Peyer's patch (tissue), 4 donors: Measurements from ENCODE around the gene HTRA1. TPM values are rescaled to one million over a fixed set of nuclear protein-coding genes. Genes with fewer than 3 reads are reported as not detected.

Experiments
- DNase-seq, 3 donors: peaks; one replicate each; pipeline ENCODE4 v3.0.0-alpha.2; 2017 to 2019
- H3K27ac ChIP-seq, 4 donors: fragments of 200-600 bp; sonication (generic); one replicate each; pipeline ENCODE4 v1.5.1; 2016 to 2019
- H3K27me3 ChIP-seq, 2 donors: fragments of 200-600 bp; sonication (generic); one replicate each; pipeline ENCODE4 v1.5.1; 2019
- H3K36me3 ChIP-seq, 3 donors: fragments of 200-600 bp; sonication (generic); one replicate each; pipeline ENCODE4 v1.5.1; 2016 to 2019
- H3K4me1 ChIP-seq, 4 donors: fragments of 200-600 bp; sonication (generic); one replicate each; pipeline ENCODE4 v1.5.1; 2016 to 2019
- H3K4me3 ChIP-seq, 4 donors: fragments of 200-600 bp; sonication (generic); 1 replicate in 3 of 4; 2 replicates in 1 of 4; pipeline ENCODE4 v1.5.1; 2016 to 2019; ENCODE audit warnings: mild to moderate bottlenecking in 1 of 4
- H3K9me3 ChIP-seq, 4 donors: fragments of 200-600 bp; sonication (generic); one replicate each; pipeline ENCODE4 v1.5.1; 2016 to 2019; ENCODE audit warnings: mild to moderate bottlenecking in 1 of 4
- CTCF ChIP-seq, 6 experiments: fragments of 450-650 bp in 4 of 6; fragments of 200-600 bp in 2 of 6; sonication (generic) in 1 of 6; IDR thresholded peaks; one replicate each; pipeline ENCODE4 v1.5.1; 2017 to 2019; ENCODE audit warnings: antibody characterized with exemption in 6 of 6, mild to moderate bottlenecking in 3 of 6, moderate library complexity in 1 of 6
- POLR2A ChIP-seq, 2 donors: fragments of 450-650 bp; IDR thresholded peaks; one replicate each; pipeline ENCODE4 v1.5.1; 2017; ENCODE audit warnings: antibody characterized with exemption in 2 of 2, mild to moderate bottlenecking in 2 of 2, moderate library complexity in 2 of 2
- total RNA-seq, 4 donors: library from RNA; depleted of rRNA; stranded (reverse); fragments of >200 nt; gene quantifications; one replicate each; pipeline ENCODE4 v1.1.0, GENCODE V29; 2016

Gene HTRA1
- total RNA-seq, 4 donors from 2014 or later = 12.3 to 26.1 (median 17.3) TPM

DNA sequence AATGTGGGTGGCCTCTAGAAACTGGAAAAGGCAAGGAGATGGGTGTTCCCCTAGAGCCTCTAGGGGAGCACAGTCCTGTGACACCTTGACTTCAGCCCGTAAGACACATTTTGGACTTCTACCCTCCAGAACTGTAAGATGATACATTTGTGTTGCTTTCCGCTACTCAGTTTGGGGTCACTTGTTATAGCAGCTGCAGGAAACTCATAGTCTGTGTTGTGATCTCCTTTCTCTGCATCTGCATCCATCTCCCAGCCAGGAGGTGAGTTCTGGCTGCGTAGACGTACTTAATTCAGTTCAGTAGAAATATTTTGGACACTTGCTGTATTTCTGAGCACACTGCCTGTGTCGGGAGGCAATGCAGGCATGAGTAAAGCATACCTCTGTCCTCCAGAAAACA, 69.9 kb downstream of the HTRA1 start:
- Histone ChIP-seq H3K4me1 (peaks cover 0 to 5% (median 0%) of the 10 kb centered on the region in 4 donors), H3K27me3 (no peaks in the 10 kb centered on the region), H3K36me3 (no peaks in the 10 kb centered on the region), H3K27ac (no peak overlapping the region), H3K4me3 (no peak overlapping the region), H3K9me3 (no peaks in the 10 kb centered on the region)
- no peak for DNase-seq
- TF ChIP-seq POLR2A (IDR thresholded peaks at IDR 0.05) = no peak

- H3K9me3 ChIP-seq = no peaks in the 10 kb centered on the region
- no peak overlapping the region for H3K27ac ChIP-seq
- TF ChIP-seq POLR2A (IDR thresholded peaks at IDR 0.05) (no peak), CTCF (IDR thresholded peaks at IDR 0.05) (no peak)
- no peak overlapping the region for H3K4me3 ChIP-seq
- H3K27me3 ChIP-seq = no peaks in the 10 kb centered on the region
- H3K4me1 ChIP-seq = peaks cover 0 to 5% (median 0%) of the 10 kb centered on the region in 4 donors
- DNase-seq = peak in 1 of 3 donors; percentile 62
- no peaks in the 10 kb centered on the region for H3K36me3 ChIP-seq
Observed at GRCh38 chr10:122531939-122532338, 70.6 kb downstream of the HTRA1 start.

DNA sequence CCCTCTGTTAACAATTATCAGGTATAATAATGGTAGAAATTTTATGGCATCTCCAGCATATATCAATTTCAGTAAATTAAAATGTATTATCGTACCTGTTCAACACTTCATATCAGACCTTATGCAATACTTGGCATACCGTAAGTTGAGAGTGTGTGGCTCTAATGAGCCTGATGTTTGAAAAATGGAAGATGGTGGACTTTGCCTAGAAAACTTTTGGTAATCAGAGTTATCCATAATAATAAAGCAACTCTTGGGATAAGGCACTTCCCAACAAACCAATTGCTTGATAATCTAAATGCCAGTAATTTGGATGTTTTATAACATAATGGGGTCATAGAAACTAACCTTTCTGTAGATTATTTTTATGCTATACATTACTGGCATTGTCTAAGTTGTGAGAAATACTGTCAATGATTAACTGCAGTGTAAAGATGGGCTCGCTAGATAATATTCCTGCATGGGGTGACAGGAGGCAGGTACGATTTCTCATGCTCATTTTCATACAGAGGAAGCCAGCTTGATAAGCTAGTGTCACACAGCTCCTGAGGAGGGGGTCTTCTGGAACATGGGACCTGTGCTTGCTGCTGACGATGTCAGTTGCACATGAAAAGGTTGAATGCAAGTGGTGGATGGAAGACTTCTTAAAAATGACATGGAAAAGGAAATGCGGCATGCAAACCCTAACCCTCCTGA, 71.4 kb downstream of the HTRA1 start:
- Histone ChIP-seq H3K36me3 (no peaks in the 10 kb centered on the region), H3K4me3 (no peak overlapping the region), H3K27ac (no peak overlapping the region), H3K9me3 (no peaks in the 10 kb centered on the region), H3K4me1 (peaks cover 0 to 5% (median 0%) of the 10 kb centered on the region in 4 donors), H3K27me3 (no peaks in the 10 kb centered on the region)
- TF ChIP-seq POLR2A (IDR thresholded peaks at IDR 0.05) (no peak), CTCF (IDR thresholded peaks at IDR 0.05) (no peak)
- no peak for DNase-seq

GRCh38 chr10:122537545-122537944, 76.2 kb downstream of the HTRA1 start:
- DNase-seq = no peak
- TF ChIP-seq CTCF (IDR thresholded peaks at IDR 0.05) = no peak
- no peak for TF ChIP-seq POLR2A (IDR thresholded peaks at IDR 0.05)
- no peaks in the 10 kb centered on the region for H3K36me3 ChIP-seq
- peaks cover 0 to 13% (median 0%) of the 10 kb centered on the region in 4 donors for H3K4me1 ChIP-seq
- no peak overlapping the region for H3K4me3 ChIP-seq
- H3K9me3 ChIP-seq = no peaks in the 10 kb centered on the region
- no peak overlapping the region for H3K27ac ChIP-seq
- no peaks in the 10 kb centered on the region for H3K27me3 ChIP-seq

DNA sequence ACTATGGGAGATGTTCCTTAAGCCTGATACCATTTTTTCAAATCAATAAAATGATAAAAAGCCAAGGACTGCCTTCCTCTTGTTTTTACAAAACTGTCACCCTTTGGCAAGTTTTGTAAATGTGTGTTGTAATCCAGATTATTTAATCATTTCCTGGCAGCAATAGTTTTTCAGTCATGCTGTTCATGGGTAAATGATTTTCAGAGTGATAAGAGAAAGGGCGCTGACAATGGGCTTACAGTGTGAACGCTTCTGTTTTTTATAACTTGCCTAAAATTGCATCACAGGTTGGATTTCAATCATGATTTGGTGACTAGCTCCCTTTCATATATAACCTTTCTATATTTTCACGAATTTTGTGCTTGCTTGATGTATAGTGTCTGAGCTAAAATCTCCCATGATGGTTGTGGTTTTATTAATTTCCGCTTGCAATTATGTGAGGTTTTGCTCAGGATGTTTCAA, 80.2 kb downstream of the HTRA1 start:
- Histone ChIP-seq H3K27ac (peak overlapping the region in 1 of 4 donors; percentile 21), H3K4me1 (peaks cover 0 to 15% (median 0%) of the 10 kb centered on the region in 4 donors), H3K9me3 (no peaks in the 10 kb centered on the region), H3K27me3 (no peaks in the 10 kb centered on the region), H3K36me3 (no peaks in the 10 kb centered on the region), H3K4me3 (no peak overlapping the region)
- TF ChIP-seq POLR2A (IDR thresholded peaks at IDR 0.05) (no peak), CTCF (IDR thresholded peaks at IDR 0.05) (no peak)
- no peak for DNase-seq

- Histone ChIP-seq H3K27ac (no peak overlapping the region), H3K9me3 (no peaks in the 10 kb centered on the region), H3K36me3 (no peaks in the 10 kb centered on the region), H3K4me3 (no peak overlapping the region), H3K27me3 (no peaks in the 10 kb centered on the region), H3K4me1 (peaks cover 0 to 20% (median 0%) of the 10 kb centered on the region in 4 donors)
- TF ChIP-seq POLR2A (IDR thresholded peaks at IDR 0.05) (no peak), CTCF (IDR thresholded peaks at IDR 0.05) (no peak)
- DNase-seq = no peak
Observed at GRCh38 chr10:122543676-122544445, 82.5 kb downstream of the HTRA1 start.
